ENCODE measurements around the gene CLDN7. TPM values are rescaled to one million over a fixed set of nuclear protein-coding genes. Genes with fewer than 3 reads are reported as not detected.

Gene CLDN7
- total RNA-seq, 1 experiment from 2014 or later: 147 TPM

DNA sequence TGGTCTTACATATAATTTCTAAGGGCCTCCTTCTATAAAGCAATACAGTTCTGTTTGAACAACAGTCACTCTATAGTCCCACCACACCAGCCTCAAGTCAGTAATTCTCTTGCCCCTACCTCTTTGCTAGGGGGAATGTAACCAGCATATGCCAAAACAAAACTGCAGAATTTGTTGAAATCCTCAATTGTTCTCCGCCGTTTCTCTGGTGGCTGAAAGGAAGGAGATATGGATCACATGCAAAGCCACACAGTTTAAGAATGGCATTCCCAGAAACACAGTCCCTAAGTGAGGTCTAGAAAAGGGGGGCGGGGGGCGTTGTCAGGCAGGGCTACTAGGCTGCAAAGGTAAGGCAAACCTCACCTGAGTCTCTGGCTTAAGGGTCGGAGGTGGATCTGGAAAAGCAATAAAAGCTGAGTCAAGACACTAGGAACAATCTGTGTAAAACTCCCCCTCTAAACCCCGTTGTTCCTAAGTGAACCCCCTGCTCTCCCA, 25.0 kb downstream of the CLDN7 start:
- no peak for DNase-seq
- BruUV-seq (replicated peaks): no TSS peak
- Histone ChIP-seq H3K36me3 (ENCODE audit: low read depth, low read length) (peaks cover 13% of the 10 kb centered on the region; the same call in 1 of the 2 replicates), H3K4me3 (ENCODE audit: low read length) (peak overlapping the region; percentile 96), H3F3A (ENCODE audit: low read length, unreplicated experiment) (peaks cover 8% of the 10 kb centered on the region), H3K27ac (ENCODE audit: low read length) (peak overlapping the region; percentile 69), H4K20me1 (ENCODE audit: low read length) (peaks cover 3% of the 10 kb centered on the region; the same call in 1 of the 2 replicates), H3K9ac (ENCODE audit: low read length) (peak overlapping the region; percentile 89), H3K79me2 (ENCODE audit: low read length) (peaks cover 73% of the 10 kb centered on the region), H3K4me1 (ENCODE audit: insufficient read depth, low read length) (peaks cover 44% of the 10 kb centered on the region), H2AFZ (ENCODE audit: low read length) (0 out of 2 replicates have a peak overlapping the region, but pooled peaks have one; percentile 59), H3K9me3 (ENCODE audit: low read length) (no peaks in the 10 kb centered on the region), H3K27me3 (ENCODE audit: low read length) (no peaks in the 10 kb centered on the region), H3K4me2 (ENCODE audit: low read length) (peak overlapping the region; percentile 81), H3K9me2 (replicated peaks; ENCODE audit: low read length) (no peaks in the 10 kb centered on the region)
- intact Hi-C loops (cut with micrococcal nuclease): no loop called here
- ATAC-seq: no peak
- TF ChIP-seq EZH2 (IDR thresholded peaks at IDR 0.05; ENCODE audit: low read length, unreplicated experiment) (no peak), EZH2phosphoT487 (IDR thresholded peaks at IDR 0.05; ENCODE audit: borderline replicate concordance, low read length) (no peak)
- TF ChIP-seq, protein P1, sequence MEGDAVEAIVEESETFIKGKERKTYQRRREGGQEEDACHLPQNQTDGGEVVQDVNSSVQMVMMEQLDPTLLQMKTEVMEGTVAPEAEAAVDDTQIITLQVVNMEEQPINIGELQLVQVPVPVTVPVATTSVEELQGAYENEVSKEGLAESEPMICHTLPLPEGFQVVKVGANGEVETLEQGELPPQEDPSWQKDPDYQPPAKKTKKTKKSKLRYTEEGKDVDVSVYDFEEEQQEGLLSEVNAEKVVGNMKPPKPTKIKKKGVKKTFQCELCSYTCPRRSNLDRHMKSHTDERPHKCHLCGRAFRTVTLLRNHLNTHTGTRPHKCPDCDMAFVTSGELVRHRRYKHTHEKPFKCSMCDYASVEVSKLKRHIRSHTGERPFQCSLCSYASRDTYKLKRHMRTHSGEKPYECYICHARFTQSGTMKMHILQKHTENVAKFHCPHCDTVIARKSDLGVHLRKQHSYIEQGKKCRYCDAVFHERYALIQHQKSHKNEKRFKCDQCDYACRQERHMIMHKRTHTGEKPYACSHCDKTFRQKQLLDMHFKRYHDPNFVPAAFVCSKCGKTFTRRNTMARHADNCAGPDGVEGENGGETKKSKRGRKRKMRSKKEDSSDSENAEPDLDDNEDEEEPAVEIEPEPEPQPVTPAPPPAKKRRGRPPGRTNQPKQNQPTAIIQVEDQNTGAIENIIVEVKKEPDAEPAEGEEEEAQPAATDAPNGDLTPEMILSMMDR (conservative IDR thresholded peaks at IDR 0.05; ENCODE audit: low read depth, low read length): no peak
- ChIA-PET CTCF (no interaction called here), POLR2A (ENCODE audit: unreplicated experiment) (no interaction called here)

DNA sequence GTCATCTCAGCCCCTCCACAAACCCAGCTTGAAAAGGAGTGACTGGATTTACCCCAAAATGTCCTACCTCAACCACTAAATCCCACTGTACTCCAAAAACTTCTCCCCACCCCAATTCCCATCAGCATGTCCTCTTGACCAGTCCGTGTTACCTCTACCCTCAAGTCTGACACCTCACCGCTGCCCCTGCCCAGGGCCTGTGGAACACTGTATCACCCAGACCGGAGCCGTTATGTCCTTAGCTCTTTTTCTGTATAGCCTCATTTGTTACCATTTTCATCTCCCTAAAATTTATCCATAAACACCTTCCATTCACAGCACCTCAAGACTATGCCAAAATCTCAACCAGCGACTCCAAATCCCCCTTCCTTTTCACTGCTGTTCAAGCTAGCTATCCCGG, 25.5 kb downstream of the CLDN7 start:
- BruUV-seq (replicated peaks): no TSS peak
- Histone ChIP-seq H3K9me2 (replicated peaks; ENCODE audit: low read length) (no peaks in the 10 kb centered on the region), H2AFZ (ENCODE audit: low read length) (no peak overlapping the region), H3K4me1 (ENCODE audit: insufficient read depth, low read length) (peaks cover 49% of the 10 kb centered on the region), H3K27ac (ENCODE audit: low read length) (no peak overlapping the region), H3K27me3 (ENCODE audit: low read length) (no peaks in the 10 kb centered on the region), H3F3A (ENCODE audit: low read length, unreplicated experiment) (peaks cover 8% of the 10 kb centered on the region), H3K9me3 (ENCODE audit: low read length) (no peaks in the 10 kb centered on the region), H3K9ac (ENCODE audit: low read length) (peak overlapping the region; percentile 89), H3K4me2 (ENCODE audit: low read length) (peak overlapping the region; percentile 81), H3K4me3 (ENCODE audit: low read length) (peak overlapping the region; percentile 96; the same call in 1 of the 2 replicates), H4K20me1 (ENCODE audit: low read length) (peaks cover 8% of the 10 kb centered on the region; the same call in 1 of the 2 replicates), H3K36me3 (ENCODE audit: low read depth, low read length) (peaks cover 13% of the 10 kb centered on the region; the same call in 1 of the 2 replicates), H3K79me2 (ENCODE audit: low read length) (peaks cover 75% of the 10 kb centered on the region)
- POLR2A ChIA-PET (ENCODE audit: unreplicated experiment): no interaction called here
- ATAC-seq (no peak), DNase-seq (no peak)
- intact Hi-C loops (cut with micrococcal nuclease): no loop called here
- CTCF ChIA-PET: no interaction called here
- TF ChIP-seq EZH2 (IDR thresholded peaks at IDR 0.05; ENCODE audit: low read length, unreplicated experiment): no peak
- no peak for TF ChIP-seq EZH2phosphoT487 (IDR thresholded peaks at IDR 0.05; ENCODE audit: borderline replicate concordance, low read length)
- TF ChIP-seq, protein P1 (conservative IDR thresholded peaks at IDR 0.05; ENCODE audit: low read depth, low read length): no peak
